Gastrocnemius medialis (tissue), 4 donors: ENCODE results near the gene SMG6. TPM values are rescaled to one million over a fixed set of nuclear protein-coding genes. Genes with fewer than 3 reads are reported as not detected.

Experiments
- ATAC-seq, 2 donors: fragments of 150-250 bp; one replicate each; pipeline ENCODE4 v1.9.1; 2016
- DNase-seq, 2 donors: peaks; one replicate each; pipeline ENCODE4 v3.0.0-alpha.2; 2019
- H3K27ac ChIP-seq, 4 donors: fragments of 200-600 bp; sonication (generic); 1 replicate in 1 of 4; 2 replicates in 3 of 4; pipeline ENCODE4 v1.5.1; 2016 to 2018; ENCODE audit warnings: mild to moderate bottlenecking in 2 of 4, moderate library complexity in 1 of 4
- H3K27me3 ChIP-seq, 3 donors: fragments of 200-600 bp; sonication (generic) in 2 of 3; 1 replicate in 1 of 3; 2 replicates in 2 of 3; pipeline versions ENCODE4 v1.5.1 to v1.6.0; 2016 to 2019; ENCODE audit warnings: mild to moderate bottlenecking in 1 of 3, moderate library complexity in 1 of 3
- H3K36me3 ChIP-seq, 2 donors: fragments of 200-600 bp; sonication (generic) in 1 of 2; one replicate each; pipeline ENCODE4 v1.5.1; 2017 to 2018
- H3K4me1 ChIP-seq, 2 donors: fragments of 200-600 bp; sonication (generic) in 1 of 2; one replicate each; pipeline ENCODE4 v1.5.1; 2016 to 2017; ENCODE audit warnings: mild to moderate bottlenecking in 2 of 2
- H3K4me3 ChIP-seq, 4 donors: fragments of 200-600 bp; sonication (generic) in 3 of 4; 1 replicate in 1 of 4; 2 replicates in 3 of 4; pipeline ENCODE4 v1.5.1; 2016 to 2019; ENCODE audit warnings: mild to moderate bottlenecking in 2 of 4
- H3K9me3 ChIP-seq, 3 donors: fragments of 200-600 bp; sonication (generic) in 2 of 3; 1 replicate in 1 of 3; 2 replicates in 2 of 3; pipeline ENCODE4 v1.5.1; 2016 to 2019
- CTCF ChIP-seq, 5 experiments: fragments of 450-650 bp in 3 of 5; fragments of 200-600 bp in 2 of 5; sonication (generic) in 2 of 5; IDR thresholded peaks in 4 of 5; conservative IDR thresholded peaks in 1 of 5; 1 replicate in 4 of 5; 2 replicates in 1 of 5; pipeline ENCODE4 v1.5.1; 2016 to 2019; ENCODE audit warnings: antibody characterized with exemption in 5 of 5, mild to moderate bottlenecking in 3 of 5, moderate library complexity in 3 of 5
- POLR2A ChIP-seq, 2 donors: fragments of 450-650 bp; IDR thresholded peaks; one replicate each; pipeline ENCODE4 v1.6.1; 2017; ENCODE audit warnings: antibody characterized with exemption in 2 of 2, mild to moderate bottlenecking in 2 of 2, moderate library complexity in 2 of 2
- in situ Hi-C, 4 donors: fragments of 200-750 bp; cut with MboI; loops; one replicate each; pipeline versions ENCODE4 v1.15.0 to v1.8.0; 2017; ENCODE audit warnings: low sequenced_read_pairs in 4 of 4
- intact Hi-C: fragments of 100-400 bp; cut with DNase I; formaldehyde crosslinking; loops from one replicate; pipeline ENCODE4 v1.15.1; 2023; ENCODE audit warnings: low total_unique reads
- total RNA-seq, 4 donors: library from RNA; depleted of rRNA; stranded (reverse); fragments of >200 nt; gene quantifications; one replicate each; pipeline versions ENCODE4 v1.1.0 to v1.2.3, GENCODE V29; 2016

SMG6 gene
- total RNA-seq, 4 donors from 2014 or later = 20.5 to 27.8 (median 23.0) TPM

- ATAC-seq (no peak), DNase-seq (no peak)
- Histone ChIP-seq H3K4me1 (peaks cover 27 to 29% of the 10 kb centered on the region in 2 donors), H3K4me3 (no peak overlapping the region), H3K27ac (no peak overlapping the region), H3K27me3 (no peaks in the 10 kb centered on the region), H3K9me3 (no peaks in the 10 kb centered on the region), H3K36me3 (no peaks in the 10 kb centered on the region)
- no peak for TF ChIP-seq CTCF (IDR thresholded peaks at IDR 0.05 in 4 of 5, conservative IDR thresholded peaks at IDR 0.05 in 1 of 5)
- TF ChIP-seq POLR2A (IDR thresholded peaks at IDR 0.05) = no peak
- intact Hi-C loops (loop anchor here (5.0 kb wide), 1 partner anchor 52 kb away; no protein-coding TSS in a partner anchor), in situ Hi-C loops (no loop called here)
Observed at GRCh38 chr17:2120586-2121335, 182.8 kb downstream of the SMG6 start.

GRCh38 chr17:2113279-2113622 is 190.3 kb downstream of the SMG6 start:
- Histone ChIP-seq H3K4me1 (peaks cover 2% of the 10 kb centered on the region in 2 donors), H3K9me3 (no peaks in the 10 kb centered on the region), H3K4me3 (no peak overlapping the region), H3K27ac (no peak overlapping the region), H3K27me3 (no peaks in the 10 kb centered on the region), H3K36me3 (no peaks in the 10 kb centered on the region)
- DNase-seq (no peak), ATAC-seq (no peak)
- in situ Hi-C loops = no loop called here
- no peak for TF ChIP-seq POLR2A (IDR thresholded peaks at IDR 0.05)
- no peak for TF ChIP-seq CTCF (IDR thresholded peaks at IDR 0.05 in 4 of 5, conservative IDR thresholded peaks at IDR 0.05 in 1 of 5)
- intact Hi-C loops = no loop called here

GRCh38 chr17:2111691-2112090 is 191.9 kb downstream of the SMG6 start:
- peaks cover 18% of the 10 kb centered on the region in 2 donors for H3K4me1 ChIP-seq
- no peak for TF ChIP-seq CTCF (IDR thresholded peaks at IDR 0.05 in 4 of 5, conservative IDR thresholded peaks at IDR 0.05 in 1 of 5)
- in situ Hi-C loops = no loop called here
- no peaks in the 10 kb centered on the region for H3K27me3 ChIP-seq
- no peaks in the 10 kb centered on the region for H3K9me3 ChIP-seq
- no peak overlapping the region for H3K27ac ChIP-seq
- intact Hi-C loops = no loop called here
- no peak for DNase-seq
- H3K36me3 ChIP-seq = no peaks in the 10 kb centered on the region
- no peak overlapping the region for H3K4me3 ChIP-seq
- no peak for ATAC-seq

- TF ChIP-seq CTCF (IDR thresholded peaks at IDR 0.05 in 4 of 5, conservative IDR thresholded peaks at IDR 0.05 in 1 of 5) (no peak), POLR2A (IDR thresholded peaks at IDR 0.05) (no peak)
- H3K27me3 ChIP-seq = no peaks in the 10 kb centered on the region
- no peak overlapping the region for H3K27ac ChIP-seq
- ATAC-seq = no peak
- no peak for DNase-seq
- H3K4me1 ChIP-seq = peaks cover 19 to 25% of the 10 kb centered on the region in 2 donors
- in situ Hi-C loops = no loop called here
- H3K36me3 ChIP-seq = no peaks in the 10 kb centered on the region
- H3K9me3 ChIP-seq = no peaks in the 10 kb centered on the region
- intact Hi-C loops = no loop called here
- no peak overlapping the region for H3K4me3 ChIP-seq
Observed at GRCh38 chr17:2110436-2110835, 193.1 kb downstream of the SMG6 start.

GRCh38 chr17:2108170-2108569 is 195.4 kb downstream of the SMG6 start:
- Histone ChIP-seq H3K27ac (peak overlapping the region in 2 of 4 donors; percentile 35 to 52), H3K4me1 (peaks cover 19 to 27% of the 10 kb centered on the region in 2 donors)
- intact Hi-C loops = no loop called here

More at GRCh38 chr17:2108170-2108569, 195.4 kb downstream of the SMG6 start:
- ATAC-seq (no peak), DNase-seq (no peak)
- TF ChIP-seq CTCF (IDR thresholded peaks at IDR 0.05 in 4 of 5, conservative IDR thresholded peaks at IDR 0.05 in 1 of 5) (no peak), POLR2A (IDR thresholded peaks at IDR 0.05) (no peak)
- in situ Hi-C loops = no loop called here
- Histone ChIP-seq H3K4me3 (no peak overlapping the region), H3K9me3 (no peaks in the 10 kb centered on the region), H3K27me3 (no peaks in the 10 kb centered on the region), H3K36me3 (no peaks in the 10 kb centered on the region)
